Endothelial cell (in vitro differentiated cells): Measurements from ENCODE around the gene PPOX. TPM values are rescaled to one million over a fixed set of nuclear protein-coding genes. Genes with fewer than 3 reads are reported as not detected.

Experiments
- DNase-seq: peaks from one replicate; pipeline ENCODE4 v3.0.0; 2021; ENCODE audit warnings: low spot score
- H3K27ac Mint-ChIP-seq: one replicate; pipeline ENCODE4 v1.8.0; 2021; ENCODE audit warnings: mixed read lengths, inconsistent platforms; ENCODE audit not compliant: unreplicated experiment
- H3K27me3 Mint-ChIP-seq: one replicate; pipeline ENCODE4 v1.8.0; 2021; ENCODE audit warnings: mild to moderate bottlenecking, moderate library complexity, mixed read lengths, inconsistent platforms; ENCODE audit not compliant: unreplicated experiment
- H3K36me3 Mint-ChIP-seq: one replicate; pipeline ENCODE4 v1.8.0; 2021; ENCODE audit warnings: mild to moderate bottlenecking, low read depth, mixed read lengths, inconsistent platforms; ENCODE audit not compliant: unreplicated experiment
- H3K4me1 Mint-ChIP-seq: one replicate; pipeline ENCODE4 v1.8.0; 2021; ENCODE audit warnings: mild to moderate bottlenecking, mixed read lengths, inconsistent platforms; ENCODE audit not compliant: unreplicated experiment
- H3K4me3 Mint-ChIP-seq: one replicate; pipeline ENCODE4 v1.8.0; 2021; ENCODE audit warnings: mild to moderate bottlenecking, mixed read lengths, inconsistent platforms; ENCODE audit not compliant: unreplicated experiment
- H3K9me3 Mint-ChIP-seq: one replicate; pipeline ENCODE4 v1.8.0; 2021; ENCODE audit warnings: mixed read lengths, inconsistent platforms; ENCODE audit not compliant: unreplicated experiment
- CTCF ChIP-seq: fragments of 200-600 bp; sonication (generic); IDR thresholded peaks from one replicate; pipeline ENCODE4 v1.5.0; 2021; ENCODE audit warnings: antibody characterized with exemption; ENCODE audit not compliant: unreplicated experiment
- total RNA-seq: library from RNA; stranded (reverse); fragmentation: NEBNext Ultra II Directional; extraction: Animal tissue kit (Norgen Biotek cat#: 25700); gene quantifications from one replicate; pipeline ENCODE4 v1.2.1, GENCODE V29; 2021; ENCODE audit not compliant: unreplicated experiment

Gene PPOX
- total RNA-seq, 1 donor from 2014 or later: 39.0 TPM

GRCh38 chr1:161219078-161219892, 53.1 kb downstream of the PPOX start:
- H3K9me3 Mint-ChIP-seq: no peaks in the 10 kb centered on the region
- peaks cover 10% of the 10 kb centered on the region for H3K36me3 Mint-ChIP-seq
- TF ChIP-seq CTCF: no peak
- H3K27me3 Mint-ChIP-seq: peaks cover 2% of the 10 kb centered on the region
- no peak overlapping the region for H3K4me3 Mint-ChIP-seq
- H3K4me1 Mint-ChIP-seq: peaks cover 27% of the 10 kb centered on the region
- no peak overlapping the region for H3K27ac Mint-ChIP-seq
- no peak for DNase-seq

- Mint-ChIP-seq H3K4me1 (peaks cover 23% of the 10 kb centered on the region), H3K4me3 (no peak overlapping the region), H3K9me3 (no peaks in the 10 kb centered on the region), H3K36me3 (peaks cover 4% of the 10 kb centered on the region), H3K27ac (no peak overlapping the region), H3K27me3 (peaks cover 2% of the 10 kb centered on the region)
- no peak for TF ChIP-seq CTCF
- DNase-seq: no peak
Measured at GRCh38 chr1:161220002-161220401, 53.8 kb downstream of the PPOX start.

Other genes starting within 250 kb of the PPOX start
- gene ITLN2, start 211.6 kb upstream of the PPOX start, total RNA-seq: 118 TPM
- gene F11R, start 145.3 kb upstream of the PPOX start, total RNA-seq: 361 TPM
- gene TSTD1, start 127.5 kb upstream of the PPOX start, total RNA-seq: 14.2 TPM
- 121 TPM for gene USF1, start 120.4 kb upstream of the PPOX start, total RNA-seq
- 0.23 TPM for gene ARHGAP30, start 96.5 kb upstream of the PPOX start, total RNA-seq
- 0.13 TPM for gene NECTIN4, start 76.9 kb upstream of the PPOX start, total RNA-seq
- 7.3 TPM for gene KLHDC9, start 68.1 kb upstream of the PPOX start, total RNA-seq
- 73.8 TPM for gene PFDN2, start 48.4 kb upstream of the PPOX start, total RNA-seq
- gene NIT1, start 48.3 kb upstream of the PPOX start, total RNA-seq: 20.5 TPM
- 133 TPM for gene DEDD, start 33.8 kb upstream of the PPOX start, total RNA-seq
- gene UFC1, start 12.4 kb upstream of the PPOX start, total RNA-seq: 124 TPM
- 22.2 TPM for gene USP21, start 6.9 kb upstream of the PPOX start, total RNA-seq
- gene B4GALT3, start 11.1 kb downstream of the PPOX start, total RNA-seq: 44.0 TPM
- 56.8 TPM for gene ADAMTS4, start 32.6 kb downstream of the PPOX start, total RNA-seq
- 93.1 TPM for gene NDUFS2, start 35.9 kb downstream of the PPOX start, total RNA-seq
- 4.3 TPM for gene FCER1G, start 48.9 kb downstream of the PPOX start, total RNA-seq
- not detected for gene APOA2, start 57.2 kb downstream of the PPOX start, total RNA-seq
- 22.0 TPM for gene TOMM40L, start 59.6 kb downstream of the PPOX start, total RNA-seq
- not detected for gene NR1I3, start 71.8 kb downstream of the PPOX start, total RNA-seq
- not detected for gene PCP4L1, start 92.3 kb downstream of the PPOX start, total RNA-seq
- 2.6 TPM for gene MPZ, start 143.5 kb downstream of the PPOX start, total RNA-seq
- 180 TPM for gene SDHC, start 148.0 kb downstream of the PPOX start, total RNA-seq
- gene CFAP126, start 201.4 kb downstream of the PPOX start, total RNA-seq: not detected